Ovary (tissue), 3 donors: ENCODE results near the gene PDK4.

Experiments
- CTCF ChIP-seq, 3 donors: fragments of 450-650 bp in 2 of 3; fragments of 200-600 bp in 1 of 3; IDR thresholded peaks; one replicate each; pipeline versions ENCODE4 v1.5.1 to v1.8.0; 2016 to 2022; ENCODE audit warnings: antibody characterized with exemption in 3 of 3, mild to moderate bottlenecking in 1 of 3
- POLR2A ChIP-seq: fragments of 450-650 bp; IDR thresholded peaks from one replicate; pipeline ENCODE4 v1.6.1; 2017; ENCODE audit warnings: antibody characterized with exemption, mild to moderate bottlenecking, moderate library complexity
- donor health status: DM: no; HTN: no; CAD: no.

- TF ChIP-seq CTCF (IDR thresholded peaks at IDR 0.05) (no peak), POLR2A (no peak)
Observed at GRCh38 chr7:95544171-95544570, 52.1 kb downstream of the PDK4 start.
